Measurements from ENCODE around the gene PCDH9. TPM values are rescaled to one million over a fixed set of nuclear protein-coding genes. Genes with fewer than 3 reads are reported as not detected.
"Not testable (repeated sequence)": the region's sequence is repeated elsewhere in the genome, so short reads cannot be mapped to it uniquely, and the experiment has no call there.

The PCDH9 gene
- total RNA-seq, 1 donor from 2014 or later, result 52.7 TPM

DNA sequence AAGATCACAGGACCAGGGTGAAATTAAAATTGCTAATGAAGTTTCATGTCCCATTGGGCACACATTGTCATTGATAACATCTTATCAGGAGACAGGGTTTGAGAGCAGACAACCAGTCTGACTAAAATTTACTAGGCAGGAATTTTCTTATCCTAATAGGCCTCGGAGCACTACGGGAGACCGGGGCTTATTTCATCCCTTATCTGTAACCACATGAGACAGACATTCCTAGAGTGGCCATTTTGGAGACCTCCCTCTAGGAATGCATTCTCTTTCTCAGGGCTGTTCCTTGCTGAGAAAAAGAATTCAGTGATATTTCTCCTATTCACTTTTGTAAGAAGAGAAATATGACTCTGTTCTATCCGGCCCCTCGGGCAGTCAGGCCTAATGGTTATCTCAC is 943.3 kb downstream of the PCDH9 start:
- not testable (repeated sequence) for DNase-seq (ENCODE audit: low spot score)

- no peak for DNase-seq (ENCODE audit: low spot score)
Measured at GRCh38 chr13:66275416-66275815, 954.7 kb downstream of the PCDH9 start.

DNA sequence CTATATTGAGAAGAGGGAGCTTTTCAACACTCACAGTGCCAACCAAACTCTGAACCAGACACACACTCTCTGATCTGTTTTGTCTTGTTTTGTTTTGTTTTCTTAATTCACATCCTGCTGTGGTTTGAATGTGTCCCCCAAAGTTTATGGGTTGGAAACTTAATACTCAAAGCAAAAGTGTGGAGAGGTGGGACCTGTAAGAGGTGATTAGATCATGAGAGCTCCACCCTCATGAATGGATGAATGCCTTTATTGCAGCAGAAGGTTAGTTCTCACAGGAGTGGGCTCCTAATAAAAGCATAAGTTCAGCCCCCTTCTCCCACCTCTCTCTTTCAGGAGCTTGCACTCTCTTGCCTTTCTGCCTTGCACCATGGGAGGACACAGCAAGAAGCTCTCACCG is 957.1 kb downstream of the PCDH9 start:
- no peak for DNase-seq (ENCODE audit: low spot score)

- DNase-seq (ENCODE audit: low spot score), result no peak
Measured at GRCh38 chr13:66266761-66267160, 963.4 kb downstream of the PCDH9 start.

- no peak for DNase-seq (ENCODE audit: low spot score)
Measured at GRCh38 chr13:66266348-66266747, 963.8 kb downstream of the PCDH9 start.

- no peak for DNase-seq (ENCODE audit: low spot score)
Measured at GRCh38 chr13:66265371-66265770, 964.8 kb downstream of the PCDH9 start.

DNA sequence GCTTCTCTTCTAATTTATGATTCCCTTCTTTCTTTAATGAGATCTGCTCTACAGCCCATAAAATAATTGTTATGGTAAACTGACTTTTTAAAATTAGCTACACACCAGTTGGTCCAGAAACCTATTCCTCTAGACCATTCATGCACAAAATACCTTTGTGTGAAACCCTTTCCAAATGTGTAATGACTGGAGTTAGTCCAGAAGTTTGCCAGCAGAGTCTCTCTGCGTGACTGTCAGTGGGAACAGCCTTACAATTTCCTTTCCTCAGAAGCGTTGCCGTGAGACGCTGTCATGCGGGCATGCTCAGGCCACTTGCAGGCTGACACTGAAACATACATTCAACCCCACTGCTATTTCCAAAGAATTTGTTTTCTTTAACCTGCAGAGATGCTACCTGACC is 965.2 kb downstream of the PCDH9 start:
- peak; percentile 8 for DNase-seq (ENCODE audit: low spot score)

DNA sequence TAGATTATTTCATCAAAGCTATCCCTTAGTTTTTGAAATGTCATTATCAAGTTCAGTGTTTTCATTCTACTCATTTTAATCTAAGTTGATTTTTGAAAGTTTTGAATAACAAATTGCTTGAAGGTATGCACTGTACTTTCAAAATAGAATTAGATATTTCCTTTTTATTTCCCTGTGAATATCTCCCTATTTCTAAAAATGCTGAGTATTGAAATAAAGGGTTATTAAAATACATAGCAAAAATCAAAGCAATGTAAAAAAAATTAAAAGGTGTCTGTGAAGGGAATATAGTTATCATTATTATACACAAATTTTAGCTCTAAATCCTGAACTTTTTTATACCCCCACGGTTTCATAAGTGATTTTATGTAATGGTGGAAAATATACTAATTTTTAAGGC is 967.8 kb downstream of the PCDH9 start:
- DNase-seq (ENCODE audit: low spot score), result no peak

DNA sequence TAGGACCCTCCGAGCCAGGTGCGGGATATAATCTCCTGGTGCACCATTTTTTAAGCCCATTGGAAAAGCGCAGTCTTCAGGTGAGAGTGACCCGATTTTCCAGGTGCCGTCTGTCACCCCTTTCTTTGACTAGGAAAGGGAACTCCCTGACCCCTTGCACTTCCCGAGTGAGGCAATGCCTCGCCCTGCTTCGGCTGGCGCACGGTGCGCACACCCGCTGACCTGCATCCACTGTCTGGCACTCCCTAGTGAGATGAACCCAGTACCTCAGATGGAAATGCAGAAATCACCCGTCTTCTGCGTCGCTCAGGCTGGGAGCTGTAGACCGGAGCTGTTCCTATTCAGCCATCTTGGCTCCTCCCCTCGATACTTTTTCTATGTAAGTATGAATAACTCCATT is 970.7 kb downstream of the PCDH9 start:
- DNase-seq (ENCODE audit: low spot score), result not testable (repeated sequence)

All from umbilical cord (tissue), 2 donors.